Fibroblast of lung (primary cell): ENCODE data around the gene TYW1.
"Not testable (repeated sequence)": the region's sequence is repeated elsewhere in the genome, so short reads cannot be mapped to it uniquely, and the experiment has no call there.

Experiments
- CTCF ChIP-seq, 2 donors: IDR thresholded peaks in 1 of 2; conservative IDR thresholded peaks in 1 of 2; 1 replicate in 1 of 2; 2 replicates in 1 of 2; pipeline ENCODE4 v1.5.1; 2011 to 2012; ENCODE audit warnings: low read length in 2 of 2, control low read depth in 1 of 2, inconsistent platforms in 1 of 2, low read depth in 1 of 2, mild to moderate bottlenecking in 1 of 2
- EZH2 ChIP-seq: IDR thresholded peaks from 2 replicates; pipeline ENCODE4 v1.5.1; 2012; ENCODE audit warnings: low read length, control low read depth, mild to moderate bottlenecking; ENCODE audit errors: missing control alignments

- not testable (repeated sequence) for TF ChIP-seq CTCF (conservative IDR thresholded peaks at IDR 0.05 in 1 of 2, IDR thresholded peaks at IDR 0.05 in 1 of 2; ENCODE audit: low read depth in 1 of 2, low read length in 2 of 2); EZH2
Measured at GRCh38 chr7:67226967-67227366, 230.3 kb downstream of the TYW1 start.
